ENCODE results near the gene SORL1-AS1.

Gene SORL1-AS1

GRCh38 chr11:121474680-121475079 is 21.9 kb upstream of the SORL1-AS1 start:
- DNase-seq: no peak

- DNase-seq: no peak
These were observed 20.5 kb upstream of the SORL1-AS1 start for GRCh38 chr11:121473064-121473777.

GRCh38 chr11:121472312-121472711 is 19.5 kb upstream of the SORL1-AS1 start:
- DNase-seq: no peak

- DNase-seq: no peak
These were observed 18.4 kb upstream of the SORL1-AS1 start for GRCh38 chr11:121471167-121471566.

- no peak for DNase-seq
These were observed 17.1 kb upstream of the SORL1-AS1 start for GRCh38 chr11:121469910-121470309.

- DNase-seq: peak in 2 of 3 experiments; percentile 20 to 84
These were observed 15.2 kb upstream of the SORL1-AS1 start for GRCh38 chr11:121467965-121468364.

- no peak for DNase-seq
These were observed 14.7 kb upstream of the SORL1-AS1 start for GRCh38 chr11:121467471-121467870.

- DNase-seq: peak; percentile 59 to 95 (median 92)
These were observed 13.5 kb upstream of the SORL1-AS1 start for GRCh38 chr11:121466063-121466794.

- DNase-seq: no peak
These were observed 12.9 kb upstream of the SORL1-AS1 start for GRCh38 chr11:121465709-121466062.

- DNase-seq: no peak
These were observed 11.7 kb upstream of the SORL1-AS1 start for GRCh38 chr11:121464352-121464946.

- no peak for DNase-seq
These were observed 11.0 kb upstream of the SORL1-AS1 start for GRCh38 chr11:121463689-121464335.

- DNase-seq: no peak
These were observed 9.1 kb upstream of the SORL1-AS1 start for GRCh38 chr11:121461843-121462242.

GRCh38 chr11:121460941-121461514 is 8.3 kb upstream of the SORL1-AS1 start:
- DNase-seq: peak in 1 of 3 experiments; percentile 24

- DNase-seq: peak; percentile 35 to 75 (median 56)
These were observed 6.7 kb upstream of the SORL1-AS1 start for GRCh38 chr11:121459413-121460017.

GRCh38 chr11:121458551-121458950 is 5.8 kb upstream of the SORL1-AS1 start:
- no peak for DNase-seq

GRCh38 chr11:121456816-121457431 is 4.2 kb upstream of the SORL1-AS1 start:
- no peak for DNase-seq

GRCh38 chr11:121456151-121456550 is 3.4 kb upstream of the SORL1-AS1 start:
- peak in 1 of 3 experiments; percentile 12 for DNase-seq

GRCh38 chr11:121455115-121455514 is 2.3 kb upstream of the SORL1-AS1 start:
- DNase-seq: no peak

GRCh38 chr11:121453589-121454299 is 977 bp upstream of the SORL1-AS1 start:
- no peak for DNase-seq

- peak; percentile 79 to 88 (median 87) for DNase-seq
These were observed 670 bp downstream of the SORL1-AS1 start, which contains the start of gene SORL1 for GRCh38 chr11:121451986-121452608. Gene SORL1 (plus strand): TSS chr11:121452314. CDS start chr11:121452332, 18 bp downstream.
